ACC112 (cell line): ENCODE data around the gene HEXIM1.

Experiments used
- H2AFZ ChIP-seq: fragments of 200-600 bp; sonication (generic); one replicate; pipeline ENCODE4 v1.6.0; 2017; ENCODE audit warnings: antibody characterized with exemption, low read length; ENCODE audit not compliant: unreplicated experiment
- H3K27ac ChIP-seq: fragments of 200-600 bp; sonication (generic); 2 replicates; pipeline ENCODE4 v1.5.1; 2014; ENCODE audit warnings: low read depth, mild to moderate bottlenecking, antibody characterized with exemption, low read length, moderate library complexity
- H3K27me3 ChIP-seq: fragments of 200-600 bp; sonication (generic); 2 replicates; pipeline ENCODE4 v1.6.1; 2014; ENCODE audit warnings: mild to moderate bottlenecking, antibody characterized with exemption, low read length, moderate library complexity, mixed read lengths; ENCODE audit not compliant: insufficient read depth
- H3K36me3 ChIP-seq: fragments of 200-600 bp; sonication (generic); 2 replicates; pipeline ENCODE4 v1.6.1; 2016; ENCODE audit warnings: mild to moderate bottlenecking, antibody characterized with exemption, low read length, moderate library complexity, mixed read lengths; ENCODE audit not compliant: insufficient read depth
- H3K4me1 ChIP-seq: fragments of 200-600 bp; sonication (generic); one replicate; pipeline ENCODE4 v1.6.1; 2016; ENCODE audit warnings: low read length, mixed read lengths; ENCODE audit not compliant: insufficient read depth, unreplicated experiment, control insufficient read depth
- H3K4me3 ChIP-seq: fragments of 200-600 bp; sonication (generic); 2 replicates; pipeline ENCODE4 v1.5.1; 2014; ENCODE audit warnings: mild to moderate bottlenecking, low read depth, low read length
- H3K79me2 ChIP-seq: fragments of 200-600 bp; sonication (generic); one replicate; pipeline ENCODE4 v1.6.0; 2016; ENCODE audit warnings: low read length; ENCODE audit not compliant: control insufficient read depth, unreplicated experiment, insufficient read depth

The HEXIM1 gene

GRCh38 chr17:45106096-45106495, 42.2 kb upstream of the HEXIM1 start:
- Histone ChIP-seq H3K27ac (no peak overlapping the region), H3K4me3 (no peak overlapping the region), H3K36me3 (peaks cover 27% of the 10 kb centered on the region; the same call in 1 of the 2 replicates), H3K4me1 (no peaks in the 10 kb centered on the region), H3K79me2 (no peaks in the 10 kb centered on the region), H3K27me3 (no peaks in the 10 kb centered on the region), H2AFZ (no peak overlapping the region)

GRCh38 chr17:45106582-45106981, 41.7 kb upstream of the HEXIM1 start:
- H3K27ac ChIP-seq, result no peak overlapping the region
- H3K36me3 ChIP-seq, result peaks cover 26% of the 10 kb centered on the region; the same call in 1 of the 2 replicates

GRCh38 chr17:45107293-45108010, 40.8 kb upstream of the HEXIM1 start:
- no peak overlapping the region for H3K4me3 ChIP-seq
- H3K4me1 ChIP-seq, result no peaks in the 10 kb centered on the region
- peaks cover 19% of the 10 kb centered on the region; the same call in 1 of the 2 replicates for H3K36me3 ChIP-seq
- H3K79me2 ChIP-seq, result no peaks in the 10 kb centered on the region
- no peak overlapping the region for H3K27ac ChIP-seq
- H3K27me3 ChIP-seq, result no peaks in the 10 kb centered on the region
- no peak overlapping the region for H2AFZ ChIP-seq

More at GRCh38 chr17:45106582-45106981, 41.7 kb upstream of the HEXIM1 start:
- Histone ChIP-seq H2AFZ (no peak overlapping the region), H3K27me3 (no peaks in the 10 kb centered on the region), H3K4me3 (no peak overlapping the region), H3K79me2 (no peaks in the 10 kb centered on the region), H3K4me1 (no peaks in the 10 kb centered on the region)

- H3K27ac ChIP-seq, result no peak overlapping the region
- H3K27me3 ChIP-seq, result no peaks in the 10 kb centered on the region
- H3K36me3 ChIP-seq, result peaks cover 19% of the 10 kb centered on the region; the same call in 1 of the 2 replicates
- no peaks in the 10 kb centered on the region for H3K79me2 ChIP-seq
- no peaks in the 10 kb centered on the region for H3K4me1 ChIP-seq
- no peak overlapping the region for H3K4me3 ChIP-seq
- no peak overlapping the region for H2AFZ ChIP-seq
These were observed 40.2 kb upstream of the HEXIM1 start for GRCh38 chr17:45108051-45108450.

GRCh38 chr17:45108595-45109521, 39.4 kb upstream of the HEXIM1 start:
- Histone ChIP-seq H2AFZ (no peak overlapping the region), H3K27me3 (no peaks in the 10 kb centered on the region), H3K36me3 (peaks cover 15% of the 10 kb centered on the region; the same call in 1 of the 2 replicates), H3K4me3 (no peak overlapping the region), H3K27ac (no peak overlapping the region), H3K79me2 (no peaks in the 10 kb centered on the region), H3K4me1 (no peaks in the 10 kb centered on the region)

GRCh38 chr17:45110676-45111611, 37.3 kb upstream of the HEXIM1 start:
- Histone ChIP-seq H3K36me3 (no peaks in the 10 kb centered on the region), H3K4me3 (no peak overlapping the region), H3K79me2 (no peaks in the 10 kb centered on the region), H2AFZ (no peak overlapping the region), H3K4me1 (no peaks in the 10 kb centered on the region), H3K27ac (no peak overlapping the region), H3K27me3 (no peaks in the 10 kb centered on the region)

- Histone ChIP-seq H3K4me3 (no peak overlapping the region), H3K27me3 (no peaks in the 10 kb centered on the region), H3K79me2 (no peaks in the 10 kb centered on the region), H3K27ac (no peak overlapping the region), H2AFZ (no peak overlapping the region), H3K4me1 (no peaks in the 10 kb centered on the region), H3K36me3 (no peaks in the 10 kb centered on the region)
These were observed 36.4 kb upstream of the HEXIM1 start for GRCh38 chr17:45111850-45112249.

- Histone ChIP-seq H3K36me3 (no peaks in the 10 kb centered on the region), H3K4me3 (no peak overlapping the region), H3K79me2 (no peaks in the 10 kb centered on the region), H2AFZ (no peak overlapping the region), H3K4me1 (no peaks in the 10 kb centered on the region), H3K27me3 (no peaks in the 10 kb centered on the region), H3K27ac (no peak overlapping the region)
These were observed 35.5 kb upstream of the HEXIM1 start for GRCh38 chr17:45112559-45113423.

GRCh38 chr17:45113424-45113754, 34.9 kb upstream of the HEXIM1 start:
- no peak overlapping the region for H3K27ac ChIP-seq
- no peaks in the 10 kb centered on the region for H3K4me1 ChIP-seq
- no peaks in the 10 kb centered on the region for H3K79me2 ChIP-seq
- H3K27me3 ChIP-seq, result no peaks in the 10 kb centered on the region
- no peak overlapping the region for H3K4me3 ChIP-seq
- no peak overlapping the region for H2AFZ ChIP-seq
- H3K36me3 ChIP-seq, result no peaks in the 10 kb centered on the region
